GM21526 (cell line): Measurements from ENCODE around the gene NDUFS2.
"Not testable (repeated sequence)": the region's sequence is repeated elsewhere in the genome, so short reads cannot be mapped to it uniquely, and the experiment has no call there.

Experiments
- ATAC-seq: cut with Tn5 transposase; IDR thresholded peaks from one replicate; pipeline ENCODE4 v1.9.1; 2021; ENCODE audit warnings: moderate library complexity; ENCODE audit not compliant: unreplicated experiment, low FRiP score

NDUFS2 gene

GRCh38 chr1:161216945-161217712, 15.0 kb downstream of the NDUFS2 start:
- no peak for ATAC-seq

GRCh38 chr1:161217831-161218230, 15.7 kb downstream of the NDUFS2 start:
- no peak for ATAC-seq

- ATAC-seq, result no peak
Observed at GRCh38 chr1:161218301-161219077, 16.3 kb downstream of the NDUFS2 start.

- ATAC-seq, result no peak
Observed at GRCh38 chr1:161219078-161219892, 17.1 kb downstream of the NDUFS2 start.

- no peak for ATAC-seq
Observed at GRCh38 chr1:161220002-161220401, 17.8 kb downstream of the NDUFS2 start.

GRCh38 chr1:161222175-161223019, 20.2 kb downstream of the NDUFS2 start:
- no peak for ATAC-seq

- ATAC-seq, result no peak
Observed at GRCh38 chr1:161223805-161224694, 21.9 kb downstream of the NDUFS2 start.

- ATAC-seq, result not testable (repeated sequence)
Observed at GRCh38 chr1:161224695-161225087, 22.5 kb downstream of the NDUFS2 start.

- no peak for ATAC-seq
Observed at GRCh38 chr1:161225178-161225533, 23.0 kb downstream of the NDUFS2 start.

- peak; percentile 89 for ATAC-seq
Observed at GRCh38 chr1:161225534-161226319, 23.6 kb downstream of the NDUFS2 start, which contains the start of gene TOMM40L. Gene TOMM40L (plus strand): TSS chr1:161226060. CDS start chr1:161226490, 430 bp downstream.

- ATAC-seq, result no peak
Observed at GRCh38 chr1:161226320-161226711, 24.1 kb downstream of the NDUFS2 start.

- no peak for ATAC-seq
Observed at GRCh38 chr1:161226759-161227158, 24.6 kb downstream of the NDUFS2 start.

GRCh38 chr1:161227196-161227871, 25.2 kb downstream of the NDUFS2 start:
- no peak for ATAC-seq

- no peak for ATAC-seq
Observed at GRCh38 chr1:161228032-161228431, 25.9 kb downstream of the NDUFS2 start.

GRCh38 chr1:161229896-161230295, 27.7 kb downstream of the NDUFS2 start:
- no peak for ATAC-seq

GRCh38 chr1:161230762-161231161, 28.6 kb downstream of the NDUFS2 start:
- ATAC-seq, result no peak

- no peak for ATAC-seq
Observed at GRCh38 chr1:161233102-161233501, 30.9 kb downstream of the NDUFS2 start.
